Mononuclear cell (primary cell): Measurements from ENCODE around the gene SLC66A2. TPM values are rescaled to one million over a fixed set of nuclear protein-coding genes. Genes with fewer than 3 reads are reported as not detected.
A peak's percentile ranks its signal among the peaks of the same experiment; 100 is the strongest.
"Not testable (repeated sequence)": the region's sequence is repeated elsewhere in the genome, so short reads cannot be mapped to it uniquely, and the experiment has no call there.

Source experiments
- H3K27me3 ChIP-seq: 2 replicates; pipeline ENCODE4 v1.6.0; 2011; ENCODE audit warnings: low read length, control low read depth; ENCODE audit not compliant: insufficient read depth
- H3K4me1 ChIP-seq: 2 replicates; pipeline ENCODE4 v1.5.1; 2011; ENCODE audit warnings: mild to moderate bottlenecking, low read length, control low read depth; ENCODE audit not compliant: insufficient read depth
- H3K4me3 ChIP-seq: 2 replicates; pipeline ENCODE4 v1.5.1; 2011; ENCODE audit warnings: mild to moderate bottlenecking, low read length, moderate library complexity
- H3K9me3 ChIP-seq: 2 replicates; pipeline ENCODE4 v1.5.1; 2011; ENCODE audit warnings: low read depth, mild to moderate bottlenecking, control low read depth, low read length
- total RNA-seq: library from RNA; depleted of rRNA; stranded (reverse); fragments of >200 nt; gene quantifications from one replicate; pipeline ENCODE4 v1.2.3, GENCODE V29; 2012

The SLC66A2 gene
- total RNA-seq, result 26.9 TPM

DNA sequence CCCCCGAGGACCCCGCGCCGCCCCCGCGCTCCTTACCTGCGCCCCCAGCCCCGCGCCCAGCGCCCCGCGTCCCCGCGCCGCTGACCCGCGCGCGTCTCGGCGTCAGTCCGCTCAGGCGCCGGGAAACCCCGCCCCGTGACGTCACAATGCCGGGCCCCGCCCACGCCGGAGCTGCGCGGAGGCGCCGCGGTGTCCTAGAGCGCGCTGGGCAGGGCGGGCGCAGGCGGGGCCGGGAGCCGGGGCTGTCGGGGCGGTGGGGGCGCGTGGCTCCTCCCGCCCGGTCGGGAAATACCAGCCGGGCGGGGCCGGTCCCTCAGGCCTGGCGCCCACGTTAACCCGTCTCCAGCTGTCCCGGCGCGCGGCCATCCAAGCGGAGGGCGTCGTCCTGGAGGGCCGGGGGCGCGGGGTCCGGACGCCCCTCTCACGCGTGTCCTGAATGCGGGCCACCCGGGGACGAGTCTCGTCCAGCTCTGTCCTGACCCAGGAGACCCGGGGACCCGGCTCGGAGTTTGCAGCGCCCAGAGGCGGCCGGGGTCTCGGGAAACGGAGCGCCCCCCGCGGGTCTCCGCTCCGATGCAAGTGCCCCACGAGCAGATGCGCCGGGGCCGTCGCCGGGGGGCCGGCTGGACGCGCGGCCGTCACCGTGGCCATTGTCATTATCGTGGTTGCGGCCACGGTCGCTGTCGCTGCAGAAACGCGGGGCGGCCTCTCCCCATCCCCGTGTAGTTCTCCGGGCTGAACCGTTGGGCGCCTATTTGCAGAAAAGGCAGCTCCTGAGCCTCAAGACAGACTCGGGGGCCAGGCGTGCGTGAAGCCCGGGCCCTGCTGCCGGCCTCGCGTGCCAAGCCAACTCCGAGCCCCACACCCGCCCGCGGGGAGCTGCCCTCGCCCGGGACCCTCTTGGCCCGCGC, at the start of gene SLC66A2:
Gene SLC66A2, minus strand, starts transcription at position 109 of the 911 bp plus-strand sequence. CDS start 727 bp downstream, outside the sequence.
- peaks cover 37% of the 10 kb centered on the region for H3K4me1 ChIP-seq
- H3K4me3 ChIP-seq, result peak within 1 kb of the TSS; percentile 55
- H3K9me3 ChIP-seq, result no peaks in the 10 kb centered on the region
- H3K27me3 ChIP-seq, result no peaks in the 10 kb centered on the region

GRCh38 chr18:80000877-80001276, 49.4 kb upstream of the SLC66A2 start:
- no peak overlapping the region for H3K4me3 ChIP-seq
- H3K4me1 ChIP-seq, result no peaks in the 10 kb centered on the region
- no peaks in the 10 kb centered on the region for H3K9me3 ChIP-seq
- H3K27me3 ChIP-seq, result no peaks in the 10 kb centered on the region

GRCh38 chr18:79999701-80000100, 48.2 kb upstream of the SLC66A2 start:
- H3K9me3 ChIP-seq, H3K27me3 ChIP-seq, H3K4me3 ChIP-seq, H3K4me1 ChIP-seq: not testable (repeated sequence)

GRCh38 chr18:79991494-79991893, 40.0 kb upstream of the SLC66A2 start:
- Histone ChIP-seq H3K9me3 (no peaks in the 10 kb centered on the region), H3K27me3 (no peaks in the 10 kb centered on the region), H3K4me3 (no peak overlapping the region), H3K4me1 (peaks cover 16% of the 10 kb centered on the region)

GRCh38 chr18:79989195-79989497, 37.7 kb upstream of the SLC66A2 start:
- Histone ChIP-seq H3K4me1 (peaks cover 22% of the 10 kb centered on the region), H3K27me3 (no peaks in the 10 kb centered on the region), H3K9me3 (no peaks in the 10 kb centered on the region), H3K4me3 (peak overlapping the region; percentile 85)

GRCh38 chr18:79988451-79989194, 37.2 kb upstream of the SLC66A2 start, which contains the start of gene TXNL4A:
TXNL4A (minus strand) TSS chr18:79988563; CDS start chr18:79988392, 171 bp downstream.
- H3K4me1 ChIP-seq, result peaks cover 26% of the 10 kb centered on the region
- no peaks in the 10 kb centered on the region for H3K27me3 ChIP-seq
- H3K9me3 ChIP-seq, result no peaks in the 10 kb centered on the region
- H3K4me3 ChIP-seq, result peak within 1 kb of the TSS; percentile 85

GRCh38 chr18:79988071-79988450, 36.6 kb upstream of the SLC66A2 start:
- no peaks in the 10 kb centered on the region for H3K9me3 ChIP-seq
- H3K4me1 ChIP-seq, result peaks cover 31% of the 10 kb centered on the region
- H3K27me3 ChIP-seq, result no peaks in the 10 kb centered on the region
- peak overlapping the region; percentile 85 for H3K4me3 ChIP-seq

DNA sequence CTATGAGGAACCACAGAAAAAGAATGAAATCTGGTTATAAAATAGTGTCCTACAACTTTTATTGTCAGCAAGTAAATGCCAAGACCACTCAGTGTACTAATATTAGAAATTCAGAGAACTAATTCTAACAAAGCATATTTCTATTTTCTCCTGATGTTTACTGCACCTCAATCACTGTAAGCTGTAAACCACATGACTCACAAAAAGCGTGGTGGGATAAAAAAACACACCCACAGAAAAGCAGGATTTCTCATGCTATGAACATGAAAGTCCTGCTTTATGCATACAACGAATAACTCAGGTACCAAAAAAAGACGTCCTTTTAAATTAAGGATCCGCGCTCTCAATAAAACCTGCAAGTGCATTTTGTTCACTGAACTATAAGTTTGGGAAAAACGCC, 36.1 kb upstream of the SLC66A2 start:
- Histone ChIP-seq H3K27me3 (no peaks in the 10 kb centered on the region), H3K4me1 (peaks cover 36% of the 10 kb centered on the region), H3K9me3 (no peaks in the 10 kb centered on the region), H3K4me3 (peak overlapping the region; percentile 85)

DNA sequence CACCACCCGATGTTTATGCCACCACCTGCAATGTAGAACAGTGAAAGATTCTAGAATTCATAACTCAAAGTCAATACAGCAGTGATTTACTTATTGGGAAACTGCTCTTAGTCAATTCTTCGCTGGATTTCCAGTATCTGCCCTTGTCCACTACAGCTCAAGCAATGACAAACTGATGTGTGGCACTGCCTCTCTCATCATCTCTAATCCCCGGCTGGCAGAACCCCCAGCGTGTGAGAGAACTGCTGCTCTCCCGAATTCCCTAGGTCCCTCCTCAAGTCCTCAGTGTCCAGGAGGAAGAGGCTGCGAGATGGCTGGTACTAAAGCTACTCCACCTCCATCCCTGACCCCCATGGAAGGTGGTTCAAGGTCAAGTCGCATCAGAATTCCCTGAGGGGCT, 35.3 kb upstream of the SLC66A2 start:
- H3K9me3 ChIP-seq, result no peaks in the 10 kb centered on the region
- H3K4me3 ChIP-seq, result no peak overlapping the region
- H3K27me3 ChIP-seq, result no peaks in the 10 kb centered on the region
- H3K4me1 ChIP-seq, result peaks cover 40% of the 10 kb centered on the region

DNA sequence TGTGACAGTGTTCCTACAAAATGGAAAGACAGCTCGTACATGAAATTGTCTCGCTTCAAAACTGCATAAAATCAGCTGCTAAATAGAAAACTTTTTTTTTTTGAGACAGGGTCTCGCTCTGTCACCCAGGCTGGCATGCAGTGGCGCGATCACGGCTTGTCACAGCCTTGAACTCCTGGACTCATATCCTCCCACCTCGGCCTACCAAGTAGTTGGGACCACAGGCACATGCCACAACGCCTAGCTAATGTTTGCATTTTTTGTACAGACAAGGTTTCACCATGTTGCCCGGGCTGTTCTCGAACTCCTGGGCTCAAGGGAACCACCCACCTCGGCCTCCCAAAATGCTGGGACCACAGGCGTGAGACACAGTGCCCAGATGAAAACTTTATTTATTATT, 33.7 kb upstream of the SLC66A2 start:
- H3K9me3 ChIP-seq, result no peaks in the 10 kb centered on the region
- no peaks in the 10 kb centered on the region for H3K27me3 ChIP-seq
- no peak overlapping the region for H3K4me3 ChIP-seq
- H3K4me1 ChIP-seq, result peaks cover 40% of the 10 kb centered on the region

DNA sequence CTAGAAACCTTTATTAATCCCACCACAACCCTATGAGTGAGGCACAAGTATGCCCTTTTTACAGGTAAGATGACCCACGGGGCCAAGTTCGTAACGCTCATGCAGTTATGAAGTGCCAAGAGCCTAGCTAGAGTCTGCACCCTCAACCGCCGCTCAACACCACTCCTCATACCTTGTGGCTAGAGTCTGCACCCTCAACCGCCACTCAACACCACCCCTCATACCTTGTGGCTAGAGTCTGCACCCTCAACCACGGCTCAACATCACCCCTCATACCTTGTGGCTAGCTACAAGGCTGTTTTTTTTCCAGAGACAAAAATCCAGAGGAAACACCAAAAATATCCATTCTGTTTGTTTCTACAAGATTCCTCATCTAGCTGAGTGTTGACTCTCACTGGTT, 32.3 kb upstream of the SLC66A2 start:
- no peaks in the 10 kb centered on the region for H3K27me3 ChIP-seq
- H3K9me3 ChIP-seq, result no peaks in the 10 kb centered on the region
- H3K4me3 ChIP-seq, result no peak overlapping the region
- peaks cover 35% of the 10 kb centered on the region for H3K4me1 ChIP-seq

DNA sequence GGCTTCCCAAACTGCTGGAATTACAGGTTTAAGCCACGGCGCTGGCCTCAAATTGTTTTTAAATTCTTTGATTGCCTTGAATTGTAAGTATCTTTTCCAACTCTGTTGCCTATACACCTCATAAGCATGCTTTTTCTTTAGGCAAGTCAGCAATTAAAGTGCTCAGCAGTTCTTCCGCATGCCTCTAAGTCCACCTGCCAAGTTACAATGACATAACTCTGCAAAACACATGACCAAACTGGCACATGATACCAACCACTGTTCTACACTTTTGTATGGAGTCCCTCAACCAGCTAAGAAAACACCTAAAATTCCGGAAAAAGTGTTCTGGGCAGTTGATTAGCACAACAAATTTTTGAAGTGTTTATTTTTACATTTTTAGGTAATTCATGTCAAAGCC, 31.8 kb upstream of the SLC66A2 start:
- Histone ChIP-seq H3K9me3 (no peaks in the 10 kb centered on the region), H3K4me1 (peaks cover 35% of the 10 kb centered on the region), H3K27me3 (no peaks in the 10 kb centered on the region), H3K4me3 (no peak overlapping the region)

GRCh38 chr18:79982736-79983135, 31.3 kb upstream of the SLC66A2 start:
- Histone ChIP-seq H3K4me1 (peaks cover 32% of the 10 kb centered on the region), H3K4me3 (no peak overlapping the region), H3K27me3 (no peaks in the 10 kb centered on the region), H3K9me3 (no peaks in the 10 kb centered on the region)

GRCh38 chr18:79980585-79980984, 29.1 kb upstream of the SLC66A2 start:
- H3K9me3 ChIP-seq, result no peaks in the 10 kb centered on the region
- no peaks in the 10 kb centered on the region for H3K27me3 ChIP-seq
- H3K4me3 ChIP-seq, result no peak overlapping the region
- H3K4me1 ChIP-seq, result peaks cover 23% of the 10 kb centered on the region

DNA sequence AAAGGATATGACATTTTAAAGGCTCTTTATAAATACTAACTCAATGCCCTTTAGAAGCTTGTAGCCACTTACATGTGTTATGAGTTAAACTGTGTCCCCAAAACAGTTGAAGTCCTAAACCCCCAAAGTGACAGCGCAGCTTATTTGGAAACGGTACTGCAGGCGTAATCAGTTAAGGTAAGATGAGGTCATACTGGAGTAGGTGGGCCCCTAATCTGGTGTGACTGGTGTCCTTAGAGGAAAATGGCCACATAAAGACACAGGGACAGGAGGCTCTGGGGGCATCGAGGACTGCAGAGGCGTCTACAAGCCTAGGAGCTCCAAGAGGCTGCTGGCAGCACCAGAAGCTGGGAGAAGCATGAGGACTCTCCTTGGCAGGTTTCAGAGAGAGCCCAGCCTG, 28.4 kb upstream of the SLC66A2 start:
- Histone ChIP-seq H3K4me3 (no peak overlapping the region), H3K4me1 (peaks cover 23% of the 10 kb centered on the region), H3K27me3 (no peaks in the 10 kb centered on the region), H3K9me3 (no peaks in the 10 kb centered on the region)
